ENCODE results near the gene RNF114.

DNA sequence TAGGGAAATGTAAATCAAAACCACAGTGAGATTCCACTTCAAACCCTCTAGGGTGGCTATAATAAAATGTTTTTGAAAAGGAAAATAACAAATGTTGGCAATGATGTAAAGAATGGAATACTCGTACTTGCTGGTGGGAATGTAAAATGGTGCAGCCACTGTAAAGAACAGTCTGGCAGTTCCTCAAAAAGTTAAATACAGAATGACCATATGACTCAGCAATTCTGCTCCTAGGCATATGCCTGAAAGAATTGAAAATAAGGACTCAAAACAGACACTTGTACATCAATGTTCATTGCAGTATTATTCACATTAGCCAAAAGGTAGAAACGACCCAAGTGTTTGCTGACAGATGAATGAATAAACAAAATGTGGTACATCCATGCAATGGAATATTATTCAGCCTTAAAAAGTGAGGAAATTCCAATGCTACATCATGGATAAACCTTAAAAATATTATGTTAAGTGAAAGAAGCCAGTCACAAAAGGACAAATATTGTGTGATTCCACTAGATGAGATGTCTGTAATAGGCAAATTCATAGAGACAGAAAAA lies 10.2 kb upstream of the RNF114 start:
- TF ChIP-seq POLR2A (IDR thresholded peaks at IDR 0.05): no peak
- TF ChIP-seq, protein P1, sequence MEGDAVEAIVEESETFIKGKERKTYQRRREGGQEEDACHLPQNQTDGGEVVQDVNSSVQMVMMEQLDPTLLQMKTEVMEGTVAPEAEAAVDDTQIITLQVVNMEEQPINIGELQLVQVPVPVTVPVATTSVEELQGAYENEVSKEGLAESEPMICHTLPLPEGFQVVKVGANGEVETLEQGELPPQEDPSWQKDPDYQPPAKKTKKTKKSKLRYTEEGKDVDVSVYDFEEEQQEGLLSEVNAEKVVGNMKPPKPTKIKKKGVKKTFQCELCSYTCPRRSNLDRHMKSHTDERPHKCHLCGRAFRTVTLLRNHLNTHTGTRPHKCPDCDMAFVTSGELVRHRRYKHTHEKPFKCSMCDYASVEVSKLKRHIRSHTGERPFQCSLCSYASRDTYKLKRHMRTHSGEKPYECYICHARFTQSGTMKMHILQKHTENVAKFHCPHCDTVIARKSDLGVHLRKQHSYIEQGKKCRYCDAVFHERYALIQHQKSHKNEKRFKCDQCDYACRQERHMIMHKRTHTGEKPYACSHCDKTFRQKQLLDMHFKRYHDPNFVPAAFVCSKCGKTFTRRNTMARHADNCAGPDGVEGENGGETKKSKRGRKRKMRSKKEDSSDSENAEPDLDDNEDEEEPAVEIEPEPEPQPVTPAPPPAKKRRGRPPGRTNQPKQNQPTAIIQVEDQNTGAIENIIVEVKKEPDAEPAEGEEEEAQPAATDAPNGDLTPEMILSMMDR (IDR thresholded peaks at IDR 0.05): no peak
